HUES64 (cell line): ENCODE measurements around the gene WSB1.
"Not testable (repeated sequence)": the region's sequence is repeated elsewhere in the genome, so short reads cannot be mapped to it uniquely, and the experiment has no call there.

Experiments
- H3K27ac ChIP-seq: 2 replicates; pipeline ENCODE4 v1.7.0; 2013; ENCODE audit warnings: low read depth, low read length, inconsistent platforms
- H3K27me3 ChIP-seq: 2 replicates; pipeline ENCODE4 v1.6.1; 2013; ENCODE audit warnings: mild to moderate bottlenecking, low read length; ENCODE audit not compliant: insufficient read depth
- H3K36me3 ChIP-seq: 2 replicates; pipeline ENCODE4 v1.6.1; 2013; ENCODE audit warnings: mild to moderate bottlenecking, low read length; ENCODE audit not compliant: insufficient read depth
- H3K4me1 ChIP-seq: 2 replicates; pipeline ENCODE4 v1.6.1; 2013; ENCODE audit warnings: mild to moderate bottlenecking, low read length, moderate library complexity; ENCODE audit not compliant: insufficient read depth
- H3K4me3 ChIP-seq: 2 replicates; pipeline ENCODE4 v1.5.1; 2013; ENCODE audit warnings: mild to moderate bottlenecking, low read length, moderate library complexity
- H3K9ac ChIP-seq: 2 replicates; pipeline ENCODE4 v1.6.1; 2013; ENCODE audit warnings: mild to moderate bottlenecking, low read depth, low read length
- H3K9me3 ChIP-seq: 2 replicates; pipeline ENCODE4 v1.6.1; 2013; ENCODE audit warnings: low read depth, low read length; ENCODE audit not compliant: insufficient read depth
- WGBS: fragments of 150-250, 120-280 bp; methylation state at CpG from one replicate; pipeline ENCODE4 v1.1.7; 2013; ENCODE audit warnings: missing lambda C conversion rate; 5-methylcytosine and 5-hydroxymethylcytosine counted together

WSB1 gene

DNA sequence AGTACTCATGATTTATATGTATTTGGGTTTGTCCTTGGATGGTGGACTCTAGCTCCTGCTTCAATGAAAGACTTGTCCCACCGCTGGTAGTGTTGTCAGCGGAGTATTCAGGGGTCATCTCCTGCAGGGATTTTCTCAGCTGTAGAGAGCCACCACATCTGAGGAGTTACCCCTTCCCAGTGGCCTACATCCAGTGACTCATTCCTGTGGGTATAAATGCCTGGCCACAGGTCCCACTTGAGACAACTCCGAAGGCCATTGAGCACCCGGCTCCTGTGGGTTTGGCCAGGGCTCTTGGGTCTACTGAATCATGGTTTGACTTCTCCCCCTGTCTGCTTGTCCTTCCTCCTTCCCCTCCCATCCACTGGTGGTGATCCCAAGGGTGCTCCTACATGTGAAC, 34.6 kb upstream of the WSB1 start:
- H3K9me3 ChIP-seq: no peaks in the 10 kb centered on the region
- no peak overlapping the region for H3K27ac ChIP-seq
- no peaks in the 10 kb centered on the region for H3K36me3 ChIP-seq
- no peak overlapping the region for H3K4me3 ChIP-seq
- no peak overlapping the region for H3K9ac ChIP-seq
- H3K27me3 ChIP-seq: no peaks in the 10 kb centered on the region
- no peaks in the 10 kb centered on the region for H3K4me1 ChIP-seq
- 94% methylated on average over 4 of the region's 4 CpGs for WGBS

DNA sequence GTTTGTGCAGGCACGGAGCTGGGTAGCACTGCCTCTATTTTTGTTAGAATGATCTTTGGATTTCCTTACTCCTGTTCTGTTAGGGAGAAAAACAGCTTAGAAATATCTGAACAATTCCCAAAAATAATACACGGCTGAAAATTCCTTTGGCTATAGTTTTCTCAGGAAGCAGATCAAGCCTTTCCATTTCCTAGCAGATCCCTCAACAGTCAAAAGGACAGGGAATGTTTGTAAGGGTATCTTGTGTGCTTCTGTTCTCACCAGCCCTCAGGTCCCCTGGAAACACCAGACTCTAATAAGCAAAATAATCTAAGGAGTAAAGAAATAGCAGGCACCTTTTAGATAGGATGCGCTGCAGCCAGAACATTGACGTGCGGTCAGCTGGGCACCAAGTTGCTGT, 30.5 kb upstream of the WSB1 start:
- H3K4me3 ChIP-seq: no peak overlapping the region
- no peaks in the 10 kb centered on the region for H3K27me3 ChIP-seq
- H3K36me3 ChIP-seq: no peaks in the 10 kb centered on the region
- H3K27ac ChIP-seq: no peak overlapping the region
- no peaks in the 10 kb centered on the region for H3K9me3 ChIP-seq
- WGBS: 91% methylated on average over 4 of the region's 5 CpGs
- no peak overlapping the region for H3K9ac ChIP-seq
- no peaks in the 10 kb centered on the region for H3K4me1 ChIP-seq

GRCh38 chr17:27264068-27264812, 29.7 kb upstream of the WSB1 start:
- no peak overlapping the region for H3K4me3 ChIP-seq
- no peaks in the 10 kb centered on the region for H3K4me1 ChIP-seq
- 91% methylated on average over 10 of the region's 11 CpGs for WGBS
- H3K9ac ChIP-seq: no peak overlapping the region
- H3K27ac ChIP-seq: no peak overlapping the region
- no peaks in the 10 kb centered on the region for H3K36me3 ChIP-seq
- no peaks in the 10 kb centered on the region for H3K9me3 ChIP-seq
- no peaks in the 10 kb centered on the region for H3K27me3 ChIP-seq

GRCh38 chr17:27265333-27265732, 28.6 kb upstream of the WSB1 start:
- no peak overlapping the region for H3K27ac ChIP-seq

GRCh38 chr17:27266228-27266627, 27.7 kb upstream of the WSB1 start:
- 79% methylated on average over 1 of the region's 1 CpG for WGBS
- Histone ChIP-seq H3K4me3 (no peak overlapping the region), H3K36me3 (no peaks in the 10 kb centered on the region)

More at GRCh38 chr17:27265333-27265732, 28.6 kb upstream of the WSB1 start:
- Histone ChIP-seq H3K36me3 (no peaks in the 10 kb centered on the region), H3K9me3 (no peaks in the 10 kb centered on the region), H3K27me3 (no peaks in the 10 kb centered on the region), H3K4me3 (no peak overlapping the region), H3K4me1 (no peaks in the 10 kb centered on the region), H3K9ac (no peak overlapping the region)
- WGBS: 92% methylated on average over 1 of the region's 1 CpG

GRCh38 chr17:27268394-27269085, 25.4 kb upstream of the WSB1 start:
- 79% methylated on average over 6 of the region's 6 CpGs for WGBS
- no peaks in the 10 kb centered on the region for H3K36me3 ChIP-seq
- H3K27me3 ChIP-seq: no peaks in the 10 kb centered on the region
- H3K4me1 ChIP-seq: no peaks in the 10 kb centered on the region
- no peaks in the 10 kb centered on the region for H3K9me3 ChIP-seq
- no peak overlapping the region for H3K4me3 ChIP-seq
- H3K27ac ChIP-seq: no peak overlapping the region
- H3K9ac ChIP-seq: no peak overlapping the region

More at GRCh38 chr17:27266228-27266627, 27.7 kb upstream of the WSB1 start:
- Histone ChIP-seq H3K27me3 (no peaks in the 10 kb centered on the region), H3K9ac (no peak overlapping the region), H3K9me3 (no peaks in the 10 kb centered on the region), H3K4me1 (no peaks in the 10 kb centered on the region), H3K27ac (no peak overlapping the region)

GRCh38 chr17:27269201-27269600, 24.7 kb upstream of the WSB1 start:
- Histone ChIP-seq H3K27ac (no peak overlapping the region), H3K27me3 (no peaks in the 10 kb centered on the region), H3K9ac (no peak overlapping the region), H3K36me3 (no peaks in the 10 kb centered on the region), H3K9me3 (no peaks in the 10 kb centered on the region), H3K4me3 (no peak overlapping the region), H3K4me1 (no peaks in the 10 kb centered on the region)
- 87% methylated on average over 1 of the region's 1 CpG for WGBS

- Histone ChIP-seq H3K9ac (no peak overlapping the region), H3K27me3 (no peaks in the 10 kb centered on the region), H3K27ac (no peak overlapping the region), H3K9me3 (no peaks in the 10 kb centered on the region), H3K4me1 (no peaks in the 10 kb centered on the region), H3K36me3 (no peaks in the 10 kb centered on the region), H3K4me3 (no peak overlapping the region)
- WGBS: 79% methylated on average over 7 of the region's 7 CpGs
These were observed 23.9 kb upstream of the WSB1 start for GRCh38 chr17:27269974-27270373.

DNA sequence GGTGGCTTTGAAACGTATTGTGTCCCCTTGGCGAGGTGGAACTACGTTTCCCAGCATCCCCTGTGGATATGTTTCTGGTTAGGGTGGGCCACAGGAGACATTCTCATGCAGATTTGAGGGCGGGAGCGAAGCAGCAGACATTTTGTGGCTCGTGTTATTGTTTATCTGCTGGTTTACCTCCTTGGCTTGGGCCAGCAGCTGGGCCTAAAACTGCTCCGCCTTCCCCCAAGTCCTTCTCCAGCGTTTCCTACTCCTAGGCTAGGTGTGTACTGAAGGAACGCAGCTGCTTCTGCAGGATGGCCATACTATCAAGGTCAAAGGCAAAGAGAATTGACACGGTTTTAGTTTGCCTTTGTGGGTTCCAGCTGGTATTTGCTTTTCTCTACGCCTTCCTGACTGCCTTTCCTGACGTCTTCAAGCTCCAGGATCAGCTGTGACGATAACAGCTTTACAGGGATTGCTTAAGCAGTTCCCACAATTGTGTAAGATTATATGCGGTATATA, 17.2 kb upstream of the WSB1 start:
- no peaks in the 10 kb centered on the region for H3K27me3 ChIP-seq
- H3K36me3 ChIP-seq: no peaks in the 10 kb centered on the region
- H3K27ac ChIP-seq: peak overlapping the region; percentile 83
- H3K9ac ChIP-seq: peak overlapping the region; percentile 78
- H3K9me3 ChIP-seq: no peaks in the 10 kb centered on the region
- peaks cover 8% of the 10 kb centered on the region for H3K4me1 ChIP-seq
- peak overlapping the region; percentile 43 for H3K4me3 ChIP-seq
- 18% methylated on average over 12 of the region's 14 CpGs for WGBS

DNA sequence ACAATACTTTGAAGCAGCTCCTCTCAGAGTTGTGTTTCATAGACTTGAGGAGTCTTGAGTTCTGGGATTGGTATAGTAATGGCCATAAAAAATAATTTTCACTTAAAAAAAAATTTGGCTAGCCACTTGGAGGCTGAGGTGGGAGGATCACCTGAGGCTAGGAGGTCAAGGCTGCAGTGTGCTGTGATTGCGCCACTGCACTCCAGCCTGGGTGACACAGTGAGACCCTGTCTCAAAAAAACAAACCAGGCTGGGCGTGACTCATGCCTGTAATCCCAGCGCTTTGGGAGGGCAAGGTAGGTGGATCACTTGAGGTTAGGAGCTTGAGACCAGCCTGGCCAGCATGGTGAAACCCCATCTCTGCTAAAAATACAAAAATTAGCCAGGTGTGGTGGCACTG, 14.8 kb upstream of the WSB1 start:
- not testable (repeated sequence) for H3K4me3 ChIP-seq, H3K36me3 ChIP-seq, H3K27ac ChIP-seq, H3K4me1 ChIP-seq, H3K9ac ChIP-seq, H3K27me3 ChIP-seq, H3K9me3 ChIP-seq
- 88% methylated on average over 3 of the region's 3 CpGs for WGBS

- no peaks in the 10 kb centered on the region for H3K27me3 ChIP-seq
- H3K36me3 ChIP-seq: no peaks in the 10 kb centered on the region
- no peak overlapping the region for H3K4me3 ChIP-seq
- H3K9me3 ChIP-seq: no peaks in the 10 kb centered on the region
- 93% methylated on average over 10 of the region's 10 CpGs for WGBS
- peaks cover 8% of the 10 kb centered on the region for H3K4me1 ChIP-seq
- H3K27ac ChIP-seq: no peak overlapping the region
- H3K9ac ChIP-seq: no peak overlapping the region
These were observed 13.4 kb upstream of the WSB1 start for GRCh38 chr17:27280527-27280926.
